WERI-Rb-1 (cell line): ENCODE results near the gene PIF1.

Experiments used
- DNase-seq: peaks from one replicate; pipeline ENCODE4 v3.0.0-alpha.2; 2020
- H3K27ac ChIP-seq: fragments of 250-450 bp; sonication (Bioruptor Pico); 2 replicates; pipeline ENCODE4 v1.5.1; 2020; ENCODE audit warnings: mild to moderate bottlenecking, moderate library complexity
- H3K27me3 ChIP-seq: fragments of 250-450 bp; sonication (Bioruptor Pico); 2 replicates; pipeline ENCODE4 v1.5.1; 2021; ENCODE audit warnings: mild to moderate bottlenecking, low read depth, moderate library complexity; ENCODE audit not compliant: insufficient read depth, severe bottlenecking
- H3K36me3 ChIP-seq: fragments of 250-450 bp; sonication (Bioruptor Pico); 2 replicates; pipeline ENCODE4 v1.5.1; 2020; ENCODE audit warnings: mild to moderate bottlenecking, moderate library complexity
- H3K4me3 ChIP-seq: 2 replicates; pipeline ENCODE4 v1.5.1; 2011; ENCODE audit warnings: low read depth, mild to moderate bottlenecking, control low read depth, low read length
- H3K9me3 ChIP-seq: fragments of 250-450 bp; sonication (Bioruptor Pico); 2 replicates; pipeline ENCODE4 v1.5.1; 2021; ENCODE audit warnings: mild to moderate bottlenecking, moderate library complexity; ENCODE audit not compliant: severe bottlenecking
- TF ChIP-seq, protein P1 (sequence below): IDR thresholded peaks from 2 replicates; pipeline ENCODE4 v1.5.1; 2011; ENCODE audit warnings: low read depth, mild to moderate bottlenecking, control low read depth, inconsistent platforms, low read length

The PIF1 gene

DNA sequence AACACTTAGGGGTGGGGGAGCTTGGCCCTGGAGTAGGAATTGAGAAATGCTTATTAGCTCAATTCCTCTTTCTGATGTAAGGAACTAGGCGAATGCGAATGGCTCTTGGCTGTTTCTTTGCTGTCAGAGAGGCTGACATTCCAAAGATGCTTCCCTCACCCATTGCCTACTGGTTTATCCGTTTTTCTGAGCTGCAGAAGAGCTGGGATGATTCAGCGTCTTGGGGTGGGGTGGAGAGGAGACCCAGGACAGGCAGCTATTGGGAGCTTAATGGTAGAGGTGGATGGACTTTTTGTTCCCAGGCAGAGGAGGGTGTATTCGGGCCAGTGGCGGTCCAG lies 26.0 kb upstream of the PIF1 start:
- peaks cover 33% of the 10 kb centered on the region for H3K36me3 ChIP-seq
- H3K4me3 ChIP-seq: no peak overlapping the region
- no peaks in the 10 kb centered on the region for H3K9me3 ChIP-seq
- no peaks in the 10 kb centered on the region for H3K27me3 ChIP-seq
- TF ChIP-seq, protein P1, sequence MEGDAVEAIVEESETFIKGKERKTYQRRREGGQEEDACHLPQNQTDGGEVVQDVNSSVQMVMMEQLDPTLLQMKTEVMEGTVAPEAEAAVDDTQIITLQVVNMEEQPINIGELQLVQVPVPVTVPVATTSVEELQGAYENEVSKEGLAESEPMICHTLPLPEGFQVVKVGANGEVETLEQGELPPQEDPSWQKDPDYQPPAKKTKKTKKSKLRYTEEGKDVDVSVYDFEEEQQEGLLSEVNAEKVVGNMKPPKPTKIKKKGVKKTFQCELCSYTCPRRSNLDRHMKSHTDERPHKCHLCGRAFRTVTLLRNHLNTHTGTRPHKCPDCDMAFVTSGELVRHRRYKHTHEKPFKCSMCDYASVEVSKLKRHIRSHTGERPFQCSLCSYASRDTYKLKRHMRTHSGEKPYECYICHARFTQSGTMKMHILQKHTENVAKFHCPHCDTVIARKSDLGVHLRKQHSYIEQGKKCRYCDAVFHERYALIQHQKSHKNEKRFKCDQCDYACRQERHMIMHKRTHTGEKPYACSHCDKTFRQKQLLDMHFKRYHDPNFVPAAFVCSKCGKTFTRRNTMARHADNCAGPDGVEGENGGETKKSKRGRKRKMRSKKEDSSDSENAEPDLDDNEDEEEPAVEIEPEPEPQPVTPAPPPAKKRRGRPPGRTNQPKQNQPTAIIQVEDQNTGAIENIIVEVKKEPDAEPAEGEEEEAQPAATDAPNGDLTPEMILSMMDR: no peak
- no peak for DNase-seq
- H3K27ac ChIP-seq: no peak overlapping the region

DNA sequence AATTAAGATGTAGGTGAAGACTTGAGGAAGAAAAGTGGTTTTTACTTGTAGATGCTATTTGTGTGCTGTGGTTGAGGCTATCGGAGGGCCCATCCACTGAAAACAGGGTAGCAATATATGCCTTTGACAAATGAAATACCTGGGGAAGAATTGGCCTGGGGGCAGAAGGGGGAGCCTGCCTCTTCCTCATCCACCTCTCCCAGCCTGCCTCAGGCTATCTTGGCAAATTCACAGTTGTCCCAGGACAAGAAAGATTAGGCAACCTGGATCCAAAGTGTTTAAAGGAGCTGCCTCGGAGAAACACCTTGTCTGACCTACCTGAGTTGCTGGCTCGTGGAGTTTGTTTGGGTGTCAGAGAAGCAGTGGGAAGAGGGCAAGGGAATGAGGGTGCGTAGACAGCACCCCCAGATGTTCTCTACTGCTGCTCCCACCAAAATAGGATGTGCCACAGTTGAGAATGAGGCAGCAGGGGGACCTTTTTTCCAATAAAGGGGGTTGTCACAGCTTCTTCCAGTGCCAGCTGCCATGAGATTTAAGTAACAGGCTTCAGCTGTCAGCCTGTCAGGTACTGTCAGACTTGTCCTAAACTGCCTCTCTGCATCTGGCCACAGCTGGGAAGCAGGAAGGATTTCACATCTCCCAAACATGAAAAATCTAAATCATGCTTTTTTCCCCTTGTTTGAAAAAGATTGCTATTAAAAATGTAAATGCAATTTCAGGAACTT lies 25.5 kb upstream of the PIF1 start:
- Histone ChIP-seq H3K9me3 (no peaks in the 10 kb centered on the region), H3K36me3 (peaks cover 28% of the 10 kb centered on the region), H3K27me3 (no peaks in the 10 kb centered on the region), H3K4me3 (no peak overlapping the region), H3K27ac (no peak overlapping the region)
- TF ChIP-seq, protein P1: no peak
- DNase-seq: no peak

DNA sequence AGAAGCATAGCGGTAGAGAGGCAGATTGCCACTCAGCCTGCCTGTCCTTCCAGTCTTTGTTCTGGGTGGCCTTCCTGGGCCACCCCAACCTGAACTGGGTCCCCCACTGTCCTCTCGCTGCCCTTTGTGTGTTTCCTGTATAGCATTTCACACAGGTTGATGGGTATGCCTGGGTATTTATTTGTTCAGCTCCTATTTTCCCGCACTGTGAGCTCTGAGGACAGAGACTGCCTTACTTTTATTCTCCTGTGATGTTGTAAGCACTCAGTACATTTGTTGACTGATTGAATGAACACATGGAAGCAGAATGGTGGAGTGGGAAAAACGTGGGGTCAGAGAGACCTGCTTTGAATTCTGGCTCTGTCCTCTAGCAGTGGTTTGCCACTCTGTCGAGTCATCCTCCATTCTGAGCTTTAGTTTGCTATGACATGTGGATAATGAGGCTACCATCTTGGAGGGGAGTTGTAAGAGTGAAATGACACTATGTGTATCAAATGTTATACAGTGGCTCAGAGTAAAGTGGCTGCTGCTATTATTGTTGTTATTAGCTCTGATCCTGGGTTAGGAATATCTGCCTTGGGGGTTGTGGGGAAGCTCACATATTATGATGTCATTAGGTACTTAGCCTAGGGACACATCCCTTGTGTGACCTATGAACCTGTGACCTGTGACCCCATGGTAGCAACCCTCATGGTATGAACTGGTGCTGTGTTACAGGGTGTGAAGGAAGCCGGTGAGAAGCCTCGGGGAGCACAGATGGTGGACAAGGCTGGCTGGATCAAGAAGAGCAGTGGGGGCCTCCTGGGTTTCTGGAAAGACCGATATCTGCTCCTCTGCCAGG lies 22.6 kb upstream of the PIF1 start:
- DNase-seq: no peak
- Histone ChIP-seq H3K9me3 (no peaks in the 10 kb centered on the region), H3K27me3 (no peaks in the 10 kb centered on the region), H3K36me3 (peaks cover 13% of the 10 kb centered on the region), H3K4me3 (no peak overlapping the region), H3K27ac (no peak overlapping the region)
- TF ChIP-seq, protein P1: no peak

DNA sequence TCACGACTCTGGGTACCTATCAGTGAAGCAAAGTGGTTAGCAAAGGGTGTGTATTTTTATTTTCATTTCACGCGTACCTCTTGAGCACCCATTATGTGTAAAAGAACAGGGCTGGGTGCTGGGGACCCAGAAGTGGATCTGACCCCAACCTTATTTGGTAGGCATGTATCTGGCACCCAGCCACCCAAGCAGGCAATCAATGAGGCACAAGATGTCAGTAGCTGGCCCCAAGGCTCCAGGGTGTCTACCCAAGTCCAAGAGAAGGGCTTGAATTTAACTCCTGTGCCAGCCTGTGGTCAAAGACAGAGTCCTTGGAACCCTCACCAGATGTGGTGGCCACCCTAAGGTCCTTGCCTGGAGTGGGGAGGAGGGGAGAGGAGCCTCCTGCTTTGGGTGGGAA lies 22.0 kb upstream of the PIF1 start:
- H3K27ac ChIP-seq: no peak overlapping the region
- no peak for DNase-seq
- TF ChIP-seq, protein P1: no peak
- H3K4me3 ChIP-seq: no peak overlapping the region
- peaks cover 10% of the 10 kb centered on the region for H3K36me3 ChIP-seq
- H3K27me3 ChIP-seq: no peaks in the 10 kb centered on the region
- H3K9me3 ChIP-seq: no peaks in the 10 kb centered on the region

DNA sequence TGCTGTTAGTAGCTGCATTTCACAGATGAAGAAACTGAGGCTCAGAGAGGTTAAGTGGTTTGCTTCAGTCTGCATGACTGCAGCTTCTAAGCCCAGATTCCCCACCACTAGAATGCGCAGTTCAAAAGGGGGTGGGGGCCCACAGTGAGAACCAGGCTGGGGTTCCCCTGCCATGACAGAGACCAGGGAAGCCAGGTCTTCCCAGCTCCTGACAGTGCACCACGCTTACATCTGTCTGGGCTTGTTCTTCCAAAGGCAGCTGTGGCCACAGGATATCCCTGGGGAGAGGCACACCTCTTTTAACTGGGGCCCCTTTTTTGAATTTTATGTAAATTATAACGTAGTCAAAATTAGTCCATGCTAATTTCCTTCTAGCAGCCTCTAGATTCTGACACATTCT lies 21.6 kb upstream of the PIF1 start:
- H3K4me3 ChIP-seq: no peak overlapping the region
- H3K9me3 ChIP-seq: no peaks in the 10 kb centered on the region
- no peak for DNase-seq
- no peak overlapping the region for H3K27ac ChIP-seq
- TF ChIP-seq, protein P1: no peak
- peaks cover 10% of the 10 kb centered on the region for H3K36me3 ChIP-seq
- no peaks in the 10 kb centered on the region for H3K27me3 ChIP-seq
